ENCODE data around the gene MALT1. TPM values are rescaled to one million over a fixed set of nuclear protein-coding genes. Genes with fewer than 3 reads are reported as not detected.

The MALT1 gene
- total RNA-seq, 3 donors from 2014 or later (not counting 1 experiment from before 2014, with no cell fraction given), result 49.8 to 55.8 (median 54.5) TPM

- Mint-ChIP-seq H3K27ac (no peak overlapping the region), H3K36me3 (no peaks in the 10 kb centered on the region), H3K9me3 (no peaks in the 10 kb centered on the region), H3K4me3 (no peak overlapping the region), H3K4me1 (no peaks in the 10 kb centered on the region), H3K27me3 (ENCODE audit: low read depth in 2 of 2) (peaks cover 0 to 7% of the 10 kb centered on the region in 2 donors)
- DNase-seq, result no peak
- no peaks in the 10 kb centered on the region for H3K9me3 ChIP-seq (ENCODE audit: control insufficient read depth, insufficient read depth, low read length)
- WGBS (ENCODE audit: insufficient coverage), result 77% methylated on average over 15 of the region's 15 CpGs
- TF ChIP-seq, protein P1, sequence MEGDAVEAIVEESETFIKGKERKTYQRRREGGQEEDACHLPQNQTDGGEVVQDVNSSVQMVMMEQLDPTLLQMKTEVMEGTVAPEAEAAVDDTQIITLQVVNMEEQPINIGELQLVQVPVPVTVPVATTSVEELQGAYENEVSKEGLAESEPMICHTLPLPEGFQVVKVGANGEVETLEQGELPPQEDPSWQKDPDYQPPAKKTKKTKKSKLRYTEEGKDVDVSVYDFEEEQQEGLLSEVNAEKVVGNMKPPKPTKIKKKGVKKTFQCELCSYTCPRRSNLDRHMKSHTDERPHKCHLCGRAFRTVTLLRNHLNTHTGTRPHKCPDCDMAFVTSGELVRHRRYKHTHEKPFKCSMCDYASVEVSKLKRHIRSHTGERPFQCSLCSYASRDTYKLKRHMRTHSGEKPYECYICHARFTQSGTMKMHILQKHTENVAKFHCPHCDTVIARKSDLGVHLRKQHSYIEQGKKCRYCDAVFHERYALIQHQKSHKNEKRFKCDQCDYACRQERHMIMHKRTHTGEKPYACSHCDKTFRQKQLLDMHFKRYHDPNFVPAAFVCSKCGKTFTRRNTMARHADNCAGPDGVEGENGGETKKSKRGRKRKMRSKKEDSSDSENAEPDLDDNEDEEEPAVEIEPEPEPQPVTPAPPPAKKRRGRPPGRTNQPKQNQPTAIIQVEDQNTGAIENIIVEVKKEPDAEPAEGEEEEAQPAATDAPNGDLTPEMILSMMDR (IDR thresholded peaks at IDR 0.05), result no peak
- no peak for ATAC-seq
- H3K36me3 ChIP-seq (ENCODE audit: control insufficient read depth, insufficient read depth, low read length), result no peaks in the 10 kb centered on the region
- intact Hi-C loops (cut with micrococcal nuclease), result loop anchor here (5.0 kb wide), 1 partner anchor 618 kb away; no protein-coding TSS in a partner anchor
- no peaks in the 10 kb centered on the region for H3K27me3 ChIP-seq (ENCODE audit: control insufficient read depth, insufficient read depth, low read length)
- H3K4me1 ChIP-seq (ENCODE audit: control insufficient read depth, insufficient read depth, low read length), result no peaks in the 10 kb centered on the region
- no peak overlapping the region for H3K4me3 ChIP-seq (ENCODE audit: low read length)
- H3K27ac ChIP-seq (ENCODE audit: low read length), result no peak overlapping the region
Measured at GRCh38 chr18:58784601-58785137, 113.4 kb downstream of the MALT1 start.

- Histone ChIP-seq H3K9me3 (ENCODE audit: control insufficient read depth, insufficient read depth, low read length) (no peaks in the 10 kb centered on the region), H3K27ac (ENCODE audit: low read length) (no peak overlapping the region), H3K4me3 (ENCODE audit: low read length) (no peak overlapping the region), H3K4me1 (ENCODE audit: control insufficient read depth, insufficient read depth, low read length) (no peaks in the 10 kb centered on the region), H3K36me3 (ENCODE audit: control insufficient read depth, insufficient read depth, low read length) (no peaks in the 10 kb centered on the region), H3K27me3 (ENCODE audit: control insufficient read depth, insufficient read depth, low read length) (no peaks in the 10 kb centered on the region)
- no peak overlapping the region for H3K27ac Mint-ChIP-seq
- ATAC-seq (no peak), DNase-seq (no peak)
- TF ChIP-seq, protein P1 (IDR thresholded peaks at IDR 0.05), result no peak
- peaks cover 0 to 7% of the 10 kb centered on the region in 2 donors for H3K27me3 Mint-ChIP-seq (ENCODE audit: low read depth in 2 of 2)
- intact Hi-C loops (cut with micrococcal nuclease), result no loop called here
- 87% methylated on average over 13 of the region's 13 CpGs for WGBS (ENCODE audit: insufficient coverage)
- H3K9me3 Mint-ChIP-seq, result no peaks in the 10 kb centered on the region
- H3K4me1 Mint-ChIP-seq, result no peaks in the 10 kb centered on the region
- no peaks in the 10 kb centered on the region for H3K36me3 Mint-ChIP-seq
- H3K4me3 Mint-ChIP-seq, result no peak overlapping the region
Measured at GRCh38 chr18:58785171-58785805, 114.0 kb downstream of the MALT1 start.

- DNase-seq (no peak), ATAC-seq (no peak)
- Mint-ChIP-seq H3K36me3 (no peaks in the 10 kb centered on the region), H3K9me3 (no peaks in the 10 kb centered on the region), H3K27ac (no peak overlapping the region), H3K4me1 (no peaks in the 10 kb centered on the region), H3K27me3 (ENCODE audit: low read depth in 2 of 2) (peaks cover 0 to 7% of the 10 kb centered on the region in 2 donors), H3K4me3 (no peak overlapping the region)
- TF ChIP-seq, protein P1 (IDR thresholded peaks at IDR 0.05), result no peak
- H3K4me3 ChIP-seq (ENCODE audit: low read length), result no peak overlapping the region
- no peak overlapping the region for H3K27ac ChIP-seq (ENCODE audit: low read length)
- no peaks in the 10 kb centered on the region for H3K4me1 ChIP-seq (ENCODE audit: control insufficient read depth, insufficient read depth, low read length)
- 87% methylated on average over 3 of the region's 4 CpGs for WGBS (ENCODE audit: insufficient coverage)
- H3K9me3 ChIP-seq (ENCODE audit: control insufficient read depth, insufficient read depth, low read length), result no peaks in the 10 kb centered on the region
- no peaks in the 10 kb centered on the region for H3K36me3 ChIP-seq (ENCODE audit: control insufficient read depth, insufficient read depth, low read length)
- intact Hi-C loops (cut with micrococcal nuclease), result no loop called here
- H3K27me3 ChIP-seq (ENCODE audit: control insufficient read depth, insufficient read depth, low read length), result no peaks in the 10 kb centered on the region
Measured at GRCh38 chr18:58785870-58786269, 114.6 kb downstream of the MALT1 start.

Data from natural killer cell (primary cell).